Activated CD4-positive, alpha-beta T cell treated with anti-CD3 and anti-CD28 coated beads, Interleukin-10, Interleukin-2, amounts not matched to agents 100 ng/mL and 50 ng/mL, durations not matched to agents 16 hours and 8 hours (primary cell): ENCODE results near the gene KRTAP5-3.
"Not testable (repeated sequence)": the region's sequence is repeated elsewhere in the genome, so short reads cannot be mapped to it uniquely, and the experiment has no call there.

ENCODE experiments used
- DNase-seq: peaks from one replicate; pipeline ENCODE4 v3.0.0-alpha.2; 2020

The KRTAP5-3 gene

GRCh38 chr11:1575756-1576155 is 32.5 kb downstream of the KRTAP5-3 start:
- not testable (repeated sequence) for DNase-seq

GRCh38 chr11:1574933-1575242 is 33.4 kb downstream of the KRTAP5-3 start:
- DNase-seq: no peak

DNA sequence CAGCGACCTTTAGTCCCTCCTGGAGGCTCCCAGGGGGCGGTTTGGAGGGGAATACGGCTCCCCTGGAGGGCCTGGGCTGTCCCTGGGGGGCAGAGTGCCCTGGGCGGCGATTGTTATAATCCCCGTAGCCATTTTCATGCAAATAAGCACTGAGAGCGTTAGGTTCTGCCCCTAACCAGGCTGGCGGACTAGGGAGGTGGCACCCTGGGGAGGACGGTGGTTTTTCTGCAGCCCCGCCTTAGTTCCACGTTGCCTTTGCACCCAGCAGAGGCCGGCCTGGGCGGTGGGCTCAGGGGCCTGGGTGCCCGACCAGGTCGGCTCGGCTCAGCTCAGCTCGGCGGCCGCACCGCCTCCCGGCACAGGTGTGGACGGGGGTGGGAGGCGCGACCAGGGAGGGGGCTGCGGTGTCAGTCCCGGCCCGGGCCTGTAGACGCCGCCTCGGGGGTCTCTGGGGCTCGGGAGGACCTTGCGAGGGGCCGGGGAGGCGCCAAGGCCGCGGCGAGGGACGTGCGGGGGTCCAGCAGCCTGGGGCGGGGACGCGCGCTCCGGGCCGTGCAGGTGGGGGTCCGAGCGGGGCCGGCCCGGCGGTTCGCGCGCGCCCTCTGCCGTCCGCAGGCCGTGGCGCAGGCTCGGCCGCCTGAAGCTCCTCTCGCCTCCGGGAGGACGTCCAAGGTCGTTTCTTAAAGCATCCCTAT is 33.9 kb downstream of the KRTAP5-3 start:
- DNase-seq: peak; percentile 56

GRCh38 chr11:1573903-1574237 is 34.4 kb downstream of the KRTAP5-3 start:
- no peak for DNase-seq

DNA sequence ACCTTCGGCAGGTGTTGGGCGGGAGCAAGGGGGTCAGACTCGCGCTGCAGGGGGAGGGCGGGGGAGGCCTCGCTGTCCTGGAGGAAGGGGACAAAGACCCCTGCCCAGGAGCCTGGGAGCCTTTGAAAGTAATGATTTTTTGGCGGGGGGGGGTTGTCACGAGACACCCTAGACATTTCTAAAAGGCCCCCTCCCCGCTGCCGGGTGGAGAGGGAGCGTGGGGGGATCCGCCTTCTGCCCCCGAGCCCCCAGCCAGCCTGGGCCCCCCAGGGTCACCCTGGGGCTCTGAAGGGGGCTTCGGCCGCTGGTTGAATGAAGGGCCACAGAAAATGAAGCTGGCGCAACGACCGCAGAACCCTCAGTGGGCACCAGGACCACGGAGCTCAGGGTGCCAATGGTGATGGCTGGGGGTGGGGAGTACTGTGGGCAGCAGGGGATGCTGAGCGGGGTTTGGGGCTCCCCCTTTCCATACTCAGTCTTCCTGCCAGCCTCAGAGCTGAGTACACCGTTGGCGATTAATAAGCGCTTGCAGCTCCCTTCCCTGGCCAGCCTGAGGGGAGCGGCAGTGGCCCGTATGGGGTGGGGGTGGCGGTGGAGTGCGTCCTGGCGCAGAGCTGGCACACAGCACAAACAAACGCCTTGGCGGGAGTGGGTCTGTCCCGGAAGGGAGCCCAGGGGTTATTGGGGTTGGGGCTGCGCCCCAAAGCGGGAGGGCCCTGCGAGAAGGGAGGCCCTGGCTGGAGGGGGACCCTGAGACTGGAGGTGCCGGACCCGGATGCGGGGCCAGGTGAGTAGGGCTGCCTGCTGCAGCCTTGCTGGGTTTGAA is 35.0 kb downstream of the KRTAP5-3 start:
- no peak for DNase-seq

GRCh38 chr11:1572197-1573076 is 35.8 kb downstream of the KRTAP5-3 start, which contains the start of gene DUSP8:
TSS of gene DUSP8 (minus strand) at chr11:1572271. CDS start at chr11:1565826, 6,445 bp downstream.
- DNase-seq: peak; percentile 89

- DNase-seq: no peak
These were observed 36.5 kb downstream of the KRTAP5-3 start for GRCh38 chr11:1571760-1572196.

DNA sequence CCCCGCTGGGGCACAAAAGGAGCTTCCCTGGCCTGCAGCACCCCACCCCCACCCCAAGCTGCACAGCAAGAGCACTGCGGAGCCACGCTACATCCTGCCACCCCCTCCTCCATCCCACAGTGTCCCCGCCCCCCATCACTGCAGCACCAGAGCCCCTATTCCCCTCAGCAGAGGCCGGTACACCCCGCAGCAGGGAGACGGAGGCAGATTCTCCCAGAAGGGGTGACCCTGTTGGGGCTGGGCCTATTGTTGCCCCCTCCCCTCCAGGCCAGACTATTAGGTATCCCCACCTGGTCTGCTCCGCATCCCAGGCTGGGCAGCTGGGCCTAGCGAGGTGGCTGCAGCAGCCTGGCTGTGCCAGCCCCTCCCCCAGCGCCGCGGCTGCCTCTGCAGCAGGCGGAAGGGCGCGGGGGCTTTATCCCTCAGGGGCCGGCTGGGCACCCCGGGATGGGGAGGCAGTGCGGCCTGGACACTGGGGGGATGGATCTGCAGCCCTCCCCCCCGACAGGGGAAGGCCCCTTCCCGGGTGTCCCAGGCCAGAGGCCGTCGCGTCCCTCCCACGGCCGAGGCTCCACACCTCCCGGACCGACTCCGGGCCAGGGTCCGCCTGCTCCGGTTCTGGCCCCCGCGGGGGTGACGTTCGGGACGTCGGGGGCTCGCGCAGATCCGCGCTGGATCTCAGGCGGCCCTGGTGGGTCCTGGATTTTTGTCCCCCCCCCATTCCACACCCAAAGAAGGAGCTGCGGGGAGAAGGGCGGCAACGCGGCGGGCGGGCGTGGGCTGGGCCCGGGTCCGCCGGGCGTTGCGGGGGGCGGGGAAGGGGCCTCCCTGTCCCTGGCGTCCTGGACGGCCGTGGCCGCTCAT is 37.1 kb downstream of the KRTAP5-3 start:
- DNase-seq: no peak

DNA sequence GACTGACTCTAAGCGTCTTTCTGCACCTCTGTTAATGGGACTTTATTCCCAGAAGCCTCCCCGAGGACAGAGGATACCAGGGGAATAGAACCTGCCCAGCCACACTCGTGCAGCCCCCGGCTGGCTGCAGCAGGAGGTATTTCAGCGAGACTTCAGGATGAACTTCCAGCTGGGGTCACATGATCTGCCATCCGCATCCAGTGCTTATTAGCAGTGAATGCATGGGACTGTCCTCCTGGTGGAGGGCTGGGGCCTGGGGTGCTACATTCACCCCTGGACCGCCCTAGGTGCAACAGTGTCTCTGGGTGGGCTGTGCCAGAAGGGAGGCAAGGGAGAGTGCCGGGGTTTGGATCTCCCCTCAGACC is 37.8 kb downstream of the KRTAP5-3 start:
- no peak for DNase-seq

- DNase-seq: no peak
These were observed 38.2 kb downstream of the KRTAP5-3 start for GRCh38 chr11:1570001-1570453.

GRCh38 chr11:1569251-1569780 is 38.9 kb downstream of the KRTAP5-3 start:
- no peak for DNase-seq

DNA sequence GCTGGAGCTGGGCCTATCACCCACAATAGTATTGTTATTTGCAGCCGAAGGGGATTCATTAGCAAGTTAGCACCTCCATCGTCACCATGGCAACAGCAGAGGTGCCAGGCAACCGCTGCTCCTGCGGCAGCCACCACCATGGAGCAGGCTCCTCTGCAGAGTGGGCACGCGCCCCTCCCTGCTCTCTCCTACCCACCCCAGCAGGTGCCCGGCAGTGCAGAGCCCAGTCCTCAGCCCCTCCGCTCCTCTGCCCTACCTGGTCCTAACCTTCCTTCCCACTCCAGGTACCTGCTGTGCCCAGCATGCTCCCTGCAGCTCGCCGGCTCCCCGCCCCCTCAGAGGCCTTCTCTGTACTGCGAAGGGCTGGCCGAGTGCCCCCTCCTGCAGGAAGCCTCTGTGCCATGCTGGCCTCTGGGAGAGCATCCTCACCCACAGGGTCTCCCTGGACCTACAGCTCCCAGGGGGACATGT is 39.8 kb downstream of the KRTAP5-3 start:
- DNase-seq: no peak

DNA sequence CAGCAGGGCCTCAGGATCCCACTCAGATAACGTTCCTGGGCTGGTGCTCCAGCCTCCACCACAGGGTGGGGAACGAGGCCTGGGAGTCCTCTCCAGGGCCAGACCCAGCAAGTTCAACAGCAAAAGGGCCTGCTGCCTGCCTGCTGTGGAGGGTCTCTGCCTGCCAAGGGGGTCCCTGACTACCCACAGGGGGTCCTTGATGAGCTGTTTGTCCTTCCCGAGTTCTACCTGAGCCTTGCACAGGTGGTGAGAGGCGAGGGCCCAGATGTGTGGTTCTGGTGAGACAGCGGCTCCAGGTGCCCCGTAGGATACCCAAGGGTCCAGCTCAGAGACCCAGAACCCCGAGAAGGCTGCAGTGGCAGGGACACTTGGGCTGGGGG is 40.6 kb downstream of the KRTAP5-3 start:
- DNase-seq: no peak

- DNase-seq: no peak
These were observed 41.1 kb downstream of the KRTAP5-3 start for GRCh38 chr11:1567052-1567720.

DNA sequence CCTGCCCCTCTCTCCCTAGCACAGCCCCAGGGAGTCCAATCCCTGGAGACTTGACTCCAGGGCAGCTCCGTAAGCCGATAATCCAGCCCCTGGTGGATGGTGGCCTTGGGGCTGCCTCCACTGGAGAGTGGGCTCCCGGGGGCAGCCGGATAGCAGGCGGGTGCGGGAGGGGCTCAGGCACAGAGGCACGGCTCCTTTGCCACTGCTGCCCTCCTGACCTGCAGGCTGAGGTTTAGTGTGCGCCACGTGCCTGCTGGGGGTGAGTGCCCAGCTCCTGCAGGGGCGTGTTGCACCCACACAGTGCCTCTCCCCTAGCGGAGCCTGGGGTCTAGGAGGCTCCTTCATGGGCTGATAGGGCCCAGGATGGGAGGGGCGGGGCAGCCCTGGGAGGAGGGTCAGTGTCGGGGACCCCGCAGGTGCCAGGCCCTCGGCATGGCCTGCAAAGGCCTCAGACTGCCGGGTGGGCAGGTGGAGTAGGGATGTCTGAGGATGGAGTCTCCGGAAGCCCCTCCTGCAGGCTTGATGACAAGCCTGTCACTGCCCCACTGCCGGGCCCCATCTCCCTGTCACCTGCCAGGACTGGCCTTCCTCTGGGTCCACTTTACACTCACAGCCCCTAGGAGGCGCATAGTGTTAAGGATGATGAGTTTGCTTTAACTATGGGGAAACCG is 41.7 kb downstream of the KRTAP5-3 start:
- DNase-seq: no peak

DNA sequence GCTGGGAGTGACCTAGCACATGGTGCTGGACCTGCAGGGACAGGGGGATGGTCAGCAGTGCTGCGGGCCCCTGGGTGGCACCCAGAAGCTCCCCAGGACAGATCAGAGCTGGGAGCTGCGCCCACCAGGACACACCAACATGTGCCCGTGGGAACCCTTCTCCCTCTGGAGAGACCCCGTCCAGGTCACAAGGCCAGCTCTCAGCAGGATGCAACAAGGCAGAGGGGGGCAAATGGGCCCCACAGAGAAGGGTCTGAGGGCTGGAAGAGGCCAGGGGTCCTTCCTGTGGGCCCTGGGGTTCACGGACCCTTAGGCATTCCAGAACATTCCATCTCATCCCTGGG is 42.4 kb downstream of the KRTAP5-3 start:
- DNase-seq: no peak

DNA sequence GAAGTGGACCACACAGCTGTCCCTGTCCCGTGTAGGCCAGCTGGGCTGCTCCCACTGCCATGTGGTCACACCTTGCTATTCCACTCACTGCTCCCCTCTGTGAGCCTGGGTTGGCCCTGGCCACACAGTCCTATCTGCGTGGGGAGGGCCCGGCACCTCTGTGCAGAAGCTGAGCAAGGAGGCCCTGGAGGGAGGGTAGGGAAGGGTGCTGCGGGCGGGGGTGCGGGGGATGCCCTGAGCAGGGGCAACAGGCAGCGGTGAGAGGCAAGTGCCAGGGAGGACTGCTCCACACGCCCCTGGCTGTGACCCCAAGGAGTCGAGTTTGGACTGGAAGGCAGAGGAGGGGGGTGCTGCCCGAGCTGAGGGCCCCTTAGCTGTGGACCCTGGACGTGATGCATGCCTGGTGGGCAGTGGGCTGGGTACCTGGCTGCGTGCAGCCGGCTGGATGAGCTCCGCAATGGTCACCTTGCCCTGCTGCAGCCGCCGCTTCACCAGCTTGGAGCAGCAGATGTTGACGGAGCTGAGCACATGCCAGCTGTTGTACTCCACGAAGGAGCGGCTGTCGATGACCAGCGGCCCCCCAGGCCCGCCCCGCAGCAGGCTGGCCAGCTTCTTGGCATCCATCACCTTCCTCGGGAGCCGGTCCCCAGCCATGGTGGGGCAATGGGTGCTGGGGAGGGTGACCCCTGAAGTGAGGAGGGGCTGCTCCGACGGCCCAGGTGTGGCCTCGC is 42.9 kb downstream of the KRTAP5-3 start:
- DNase-seq: no peak

- no peak for DNase-seq
These were observed 43.6 kb downstream of the KRTAP5-3 start for GRCh38 chr11:1564535-1565172.

GRCh38 chr11:1563697-1564534 is 44.3 kb downstream of the KRTAP5-3 start:
- no peak for DNase-seq
